CD14-positive monocyte (primary cell): ENCODE results near the gene COL5A2. TPM values are rescaled to one million over a fixed set of nuclear protein-coding genes. Genes with fewer than 3 reads are reported as not detected.

Source experiments
- DNase-seq, 3 donors: peaks; one replicate each; pipeline ENCODE4 v3.0.0-alpha.2; 2011 to 2022
- H2AFZ ChIP-seq: 2 replicates; pipeline ENCODE4 v1.6.0; 2012; ENCODE audit warnings: mild to moderate bottlenecking, low read depth, low read length, inconsistent platforms; ENCODE audit not compliant: insufficient read depth, poor library complexity, severe bottlenecking
- H3K27ac ChIP-seq, 2 donors: 1 replicate in 1 of 2; 2 replicates in 1 of 2; pipeline ENCODE4 v1.5.1; 2012 to 2013; ENCODE audit warnings: low read length in 2 of 2, control low read depth in 1 of 2, inconsistent platforms in 1 of 2, low read depth in 1 of 2, mild to moderate bottlenecking in 1 of 2
- H3K27me3 ChIP-seq, 2 donors: one replicate each; pipeline versions ENCODE4 v1.6.0 to v1.6.1; 2011 to 2013; ENCODE audit warnings: low read length in 2 of 2; ENCODE audit not compliant: control insufficient read depth in 2 of 2, insufficient read depth in 2 of 2
- H3K36me3 ChIP-seq, 2 donors: replicated peaks in 1 of 2; 1 replicate in 1 of 2; 2 replicates in 1 of 2; pipeline versions ENCODE4 v1.5.1 to v1.6.1; 2012 to 2013; ENCODE audit warnings: low read length in 2 of 2, control low read depth in 1 of 2, inconsistent platforms in 1 of 2, mild to moderate bottlenecking in 1 of 2; ENCODE audit not compliant: insufficient read depth in 2 of 2, control insufficient read depth in 1 of 2
- H3K4me1 ChIP-seq, 2 donors: 1 replicate in 1 of 2; 2 replicates in 1 of 2; pipeline versions ENCODE4 v1.5.1 to v1.6.1; 2012 to 2013; ENCODE audit warnings: low read length in 2 of 2, control low read depth in 1 of 2, inconsistent platforms in 1 of 2, mild to moderate bottlenecking in 1 of 2, moderate library complexity in 1 of 2; ENCODE audit not compliant: insufficient read depth in 2 of 2, control insufficient read depth in 1 of 2
- H3K4me2 ChIP-seq: replicated peaks from 2 replicates; pipeline ENCODE3; 2012; ENCODE audit warnings: low read length, moderate library complexity, mild to moderate bottlenecking; ENCODE audit not compliant: poor library complexity, severe bottlenecking; ENCODE audit errors: extremely low read depth
- H3K4me3 ChIP-seq, 3 experiments: fragments of 200-600 bp in 1 of 3; sonication (generic) in 1 of 3; replicated peaks in 1 of 3; 1 replicate in 2 of 3; 2 replicates in 1 of 3; pipeline ENCODE4 v1.5.1; 2011 to 2013; ENCODE audit warnings: low read length in 3 of 3, mild to moderate bottlenecking in 3 of 3, control low read depth in 2 of 3, low read depth in 2 of 3, inconsistent platforms in 1 of 3, moderate library complexity in 1 of 3
- H3K79me2 ChIP-seq: 2 replicates; pipeline ENCODE4 v1.6.0; 2012; ENCODE audit warnings: mild to moderate bottlenecking, control low read depth, inconsistent platforms, low read length, moderate library complexity; ENCODE audit not compliant: insufficient read depth
- H3K9ac ChIP-seq: 2 replicates; pipeline ENCODE4 v1.6.0; 2017; ENCODE audit warnings: low read length, mild to moderate bottlenecking; ENCODE audit not compliant: insufficient read depth, poor library complexity, severe bottlenecking
- H3K9me3 ChIP-seq, 2 donors: replicated peaks in 1 of 2; 1 replicate in 1 of 2; 2 replicates in 1 of 2; pipeline versions ENCODE4 v1.5.1 to v1.6.1; 2012 to 2013; ENCODE audit warnings: low read length in 2 of 2, control low read depth in 1 of 2; ENCODE audit not compliant: control insufficient read depth in 1 of 2, insufficient read depth in 1 of 2
- H4K20me1 ChIP-seq: 2 replicates; pipeline ENCODE4 v1.6.0; 2012; ENCODE audit warnings: mild to moderate bottlenecking, low read length, control low read depth, moderate library complexity; ENCODE audit not compliant: insufficient read depth
- H3K27ac Mint-ChIP-seq, 7 donors: one replicate each; pipeline ENCODE4 v1.8.0; 2020; ENCODE audit warnings: mild to moderate bottlenecking in 7 of 7, mixed read lengths in 7 of 7, moderate library complexity in 6 of 7, inconsistent platforms in 2 of 7
- H3K27me3 Mint-ChIP-seq, 3 donors: one replicate each; pipeline ENCODE4 v1.8.0; 2021 to 2022; ENCODE audit warnings: low read depth in 3 of 3, mild to moderate bottlenecking in 3 of 3, mixed read lengths in 3 of 3, moderate library complexity in 3 of 3, inconsistent platforms in 1 of 3
- H3K36me3 Mint-ChIP-seq, 2 donors: one replicate each; pipeline ENCODE4 v1.8.0; 2020; ENCODE audit warnings: mixed read lengths in 2 of 2, inconsistent platforms in 1 of 2, mild to moderate bottlenecking in 1 of 2
- H3K4me1 Mint-ChIP-seq: one replicate; pipeline ENCODE4 v1.8.0; 2020; ENCODE audit warnings: mild to moderate bottlenecking, mixed read lengths
- H3K4me3 Mint-ChIP-seq, 2 donors: one replicate each; pipeline ENCODE4 v1.8.0; 2020; ENCODE audit warnings: mild to moderate bottlenecking in 2 of 2, mixed read lengths in 2 of 2, moderate library complexity in 1 of 2
- H3K9me3 Mint-ChIP-seq, 7 donors: one replicate each; pipeline ENCODE4 v1.8.0; 2020 to 2022; ENCODE audit warnings: mixed read lengths in 7 of 7, mild to moderate bottlenecking in 6 of 7, moderate library complexity in 6 of 7, inconsistent platforms in 2 of 7
- CTCF ChIP-seq: fragments of 200-600 bp; IDR thresholded peaks from one replicate; pipeline ENCODE4 v1.8.0; 2022; ENCODE audit warnings: antibody characterized with exemption, mild to moderate bottlenecking
- WGBS: methylation state at CpG from one replicate; pipeline ENCODE4 v1.1.5; 2013; ENCODE audit warnings: missing lambda C conversion rate; ENCODE audit not compliant: insufficient coverage; 5-methylcytosine and 5-hydroxymethylcytosine counted together
- intact Hi-C, 2 donors: fragments of 100-400 bp; cut with micrococcal nuclease; formaldehyde crosslinking; loops; one replicate each; pipeline versions ENCODE4 v1.15.0 to v1.15.1; 2023
- polyA plus RNA-seq, 3 donors: library from polyadenylated mRNA; depleted of rRNA in 1 of 3; unstranded in 2 of 3; stranded (reverse) in 1 of 3; fragments of 300-500 nt in 2 of 3; fragments of >200 nt in 1 of 3; fragmentation: Illumina TruSeq in 2 of 3; gene quantifications; 1 replicate in 2 of 3; 2 replicates in 1 of 3; pipeline ENCODE4 v1.2.3, GENCODE V29; 2012 to 2021

The COL5A2 gene
- polyA plus RNA-seq, 3 donors, result 0.13 TPM; not detected in 2

- Histone ChIP-seq H3K27me3 (no peaks in the 10 kb centered on the region), H3K27ac (no peak overlapping the region), H3K4me3 (no peak overlapping the region), H3K4me2 (no peak overlapping the region), H3K4me1 (no peaks in the 10 kb centered on the region), H3K79me2 (no peaks in the 10 kb centered on the region), H3K9ac (no peak overlapping the region), H4K20me1 (no peaks in the 10 kb centered on the region), H3K36me3 (no peaks in the 10 kb centered on the region), H2AFZ (no peak overlapping the region), H3K9me3 (no peaks in the 10 kb centered on the region)
- TF ChIP-seq CTCF, result no peak
- H3K9me3 Mint-ChIP-seq, result no peaks in the 10 kb centered on the region
- no peak overlapping the region for H3K27ac Mint-ChIP-seq
- no peaks in the 10 kb centered on the region for H3K27me3 Mint-ChIP-seq
- H3K4me1 Mint-ChIP-seq, result no peaks in the 10 kb centered on the region
- no peaks in the 10 kb centered on the region for H3K36me3 Mint-ChIP-seq
- H3K4me3 Mint-ChIP-seq, result no peak overlapping the region
- DNase-seq, result no peak
- no CpG with 5 or more reads among the region's 1 CpG for WGBS
- intact Hi-C loops, result no loop called here
Measured at GRCh38 chr2:189127756-189128155, 51.8 kb downstream of the COL5A2 start.

GRCh38 chr2:189125195-189125594, 54.4 kb downstream of the COL5A2 start:
- Mint-ChIP-seq H3K4me1 (no peaks in the 10 kb centered on the region), H3K36me3 (no peaks in the 10 kb centered on the region), H3K27ac (no peak overlapping the region), H3K4me3 (no peak overlapping the region), H3K27me3 (peaks cover 0 to 2% (median 0%) of the 10 kb centered on the region in 3 donors), H3K9me3 (no peaks in the 10 kb centered on the region)
- intact Hi-C loops, result no loop called here
- H3K27ac ChIP-seq, result no peak overlapping the region
- TF ChIP-seq CTCF, result no peak
- no peaks in the 10 kb centered on the region for H3K79me2 ChIP-seq
- H3K27me3 ChIP-seq, result no peaks in the 10 kb centered on the region
- no peaks in the 10 kb centered on the region for H3K9me3 ChIP-seq
- H3K9ac ChIP-seq, result no peak overlapping the region
- H3K36me3 ChIP-seq, result no peaks in the 10 kb centered on the region
- H2AFZ ChIP-seq, result no peak overlapping the region
- H4K20me1 ChIP-seq, result no peaks in the 10 kb centered on the region
- H3K4me1 ChIP-seq, result no peaks in the 10 kb centered on the region
- no peak overlapping the region for H3K4me3 ChIP-seq
- no peak overlapping the region for H3K4me2 ChIP-seq
- no peak for DNase-seq
